NCI-H2196 (cell line): ENCODE measurements around the gene TMTC2.
"Not testable (repeated sequence)": the region's sequence is repeated elsewhere in the genome, so short reads cannot be mapped to it uniquely, and the experiment has no call there.

ENCODE experiments used
- DNase-seq: peaks from one replicate; lab custom pipeline; 2025; ENCODE audit not compliant: unreplicated experiment; lab: John Stamatoyannopoulos, UW

Gene TMTC2

GRCh38 chr12:82725741-82726140, 39.0 kb downstream of the TMTC2 start:
- no peak for DNase-seq

GRCh38 chr12:82727886-82728285, 41.2 kb downstream of the TMTC2 start:
- DNase-seq, result no peak

GRCh38 chr12:82728710-82729109, 42.0 kb downstream of the TMTC2 start:
- DNase-seq, result no peak

- no peak for DNase-seq
These were observed 44.3 kb downstream of the TMTC2 start for GRCh38 chr12:82730953-82731459.

- no peak for DNase-seq
These were observed 53.7 kb downstream of the TMTC2 start for GRCh38 chr12:82740129-82741000.

- no peak for DNase-seq
These were observed 58.5 kb downstream of the TMTC2 start for GRCh38 chr12:82745063-82745674.

GRCh38 chr12:82745807-82746206, 59.1 kb downstream of the TMTC2 start:
- no peak for DNase-seq

- DNase-seq, result no peak
These were observed 60.0 kb downstream of the TMTC2 start for GRCh38 chr12:82746668-82747067.

GRCh38 chr12:82749015-82749414, 62.3 kb downstream of the TMTC2 start:
- no peak for DNase-seq

- DNase-seq, result no peak
These were observed 68.2 kb downstream of the TMTC2 start for GRCh38 chr12:82754856-82755255.

GRCh38 chr12:82756303-82756702, 69.6 kb downstream of the TMTC2 start:
- DNase-seq, result no peak

- no peak for DNase-seq
These were observed 70.4 kb downstream of the TMTC2 start for GRCh38 chr12:82757059-82757458.

GRCh38 chr12:82757656-82758055, 71.0 kb downstream of the TMTC2 start:
- no peak for DNase-seq

- DNase-seq, result no peak
These were observed 72.1 kb downstream of the TMTC2 start for GRCh38 chr12:82758749-82759330.

GRCh38 chr12:82760423-82760822, 73.7 kb downstream of the TMTC2 start:
- no peak for DNase-seq

- DNase-seq, result not testable (repeated sequence)
These were observed 78.5 kb downstream of the TMTC2 start for GRCh38 chr12:82765206-82765605.

- DNase-seq, result no peak
These were observed 79.4 kb downstream of the TMTC2 start for GRCh38 chr12:82765971-82766705.

GRCh38 chr12:82774666-82775065, 88.0 kb downstream of the TMTC2 start:
- no peak for DNase-seq

GRCh38 chr12:82780517-82780916, 93.8 kb downstream of the TMTC2 start:
- DNase-seq, result no peak

GRCh38 chr12:82781309-82781997, 94.7 kb downstream of the TMTC2 start:
- no peak for DNase-seq

- DNase-seq, result no peak
These were observed 96.7 kb downstream of the TMTC2 start for GRCh38 chr12:82783435-82783834.
